Stimulated activated CD4-positive, alpha-beta T cell treated with anti-CD3 and anti-CD28 coated beads, Interleukin-1b, Interleukin-23, amount 100 ng/mL, for 24 hours (primary cell): ENCODE data around the gene SELENOS.
A peak's percentile ranks its signal among the peaks of the same experiment; 100 is the strongest.

Experiments
- DNase-seq, 4 experiments: peaks; one replicate each; pipeline ENCODE4 v3.0.0-alpha.2; 2020; ENCODE audit warnings: low read depth in 4 of 4, low spot score in 1 of 4

Gene SELENOS

GRCh38 chr15:101251830-101252820 lies 25.2 kb downstream of the SELENOS start, which contains the start of gene CHSY1:
Gene CHSY1, minus strand, starts transcription at chr15:101252048. Its CDS starts 592 bp downstream, at chr15:101251456.
- DNase-seq: peak; percentile 64 to 83 (median 73)

- no peak for DNase-seq
Measured at GRCh38 chr15:101250873-101251829, 26.1 kb downstream of the SELENOS start.

GRCh38 chr15:101250341-101250831 lies 26.9 kb downstream of the SELENOS start:
- DNase-seq: no peak

- no peak for DNase-seq
Measured at GRCh38 chr15:101248274-101248673, 29.0 kb downstream of the SELENOS start.

GRCh38 chr15:101246824-101247745 lies 30.2 kb downstream of the SELENOS start:
- DNase-seq: no peak

- DNase-seq: no peak
Measured at GRCh38 chr15:101246391-101246790, 30.9 kb downstream of the SELENOS start.

- no peak for DNase-seq
Measured at GRCh38 chr15:101244889-101245668, 32.2 kb downstream of the SELENOS start.

GRCh38 chr15:101244036-101244781 lies 33.1 kb downstream of the SELENOS start:
- DNase-seq: no peak

GRCh38 chr15:101243420-101243819 lies 33.9 kb downstream of the SELENOS start:
- no peak for DNase-seq

- no peak for DNase-seq
Measured at GRCh38 chr15:101242999-101243336, 34.3 kb downstream of the SELENOS start.

GRCh38 chr15:101242160-101242998 lies 34.9 kb downstream of the SELENOS start:
- DNase-seq: peak in 1 of 4 experiments; percentile 20

GRCh38 chr15:101240358-101240757 lies 36.9 kb downstream of the SELENOS start:
- DNase-seq: no peak

- DNase-seq: no peak
Measured at GRCh38 chr15:101239724-101240136, 37.6 kb downstream of the SELENOS start.

GRCh38 chr15:101237251-101237650 lies 40.0 kb downstream of the SELENOS start:
- no peak for DNase-seq

- DNase-seq: no peak
Measured at GRCh38 chr15:101233651-101234280, 43.5 kb downstream of the SELENOS start.

GRCh38 chr15:101232677-101233076 lies 44.6 kb downstream of the SELENOS start:
- DNase-seq: no peak

- no peak for DNase-seq
Measured at GRCh38 chr15:101228313-101228712, 49.0 kb downstream of the SELENOS start.
